Ecto neural progenitor cell (in vitro differentiated cells): Measurements from ENCODE around the gene NUP188.
"Not testable (repeated sequence)": the region's sequence is repeated elsewhere in the genome, so short reads cannot be mapped to it uniquely, and the experiment has no call there.

Source experiments
- DNase-seq: peaks from one replicate; pipeline ENCODE4 v3.0.0-alpha.2; 2018; ENCODE audit warnings: low spot score

NUP188 gene

GRCh38 chr9:128945798-128946501, 1.5 kb upstream of the NUP188 start:
- DNase-seq: no peak

GRCh38 chr9:128946571-128947276, 775 bp upstream of the NUP188 start:
- DNase-seq: peak; percentile 56

- DNase-seq: no peak
Measured at GRCh38 chr9:128947277-128947526, 297 bp upstream of the NUP188 start.

GRCh38 chr9:128961403-128961802, 13.9 kb downstream of the NUP188 start:
- not testable (repeated sequence) for DNase-seq

GRCh38 chr9:128969491-128969890, 22.0 kb downstream of the NUP188 start:
- DNase-seq: no peak

GRCh38 chr9:128972956-128973355, 25.5 kb downstream of the NUP188 start:
- no peak for DNase-seq

GRCh38 chr9:128979111-128979510, 31.6 kb downstream of the NUP188 start:
- DNase-seq: no peak

GRCh38 chr9:128983536-128983935, 36.0 kb downstream of the NUP188 start:
- no peak for DNase-seq

GRCh38 chr9:128986671-128987070, 39.2 kb downstream of the NUP188 start:
- no peak for DNase-seq

- no peak for DNase-seq
Measured at GRCh38 chr9:128987805-128988204, 40.3 kb downstream of the NUP188 start.

GRCh38 chr9:128992995-128993394, 45.5 kb downstream of the NUP188 start:
- DNase-seq: no peak

GRCh38 chr9:128995791-128996190, 48.3 kb downstream of the NUP188 start:
- DNase-seq: no peak

- DNase-seq: no peak
Measured at GRCh38 chr9:128998462-128998861, 51.0 kb downstream of the NUP188 start.

- no peak for DNase-seq
Measured at GRCh38 chr9:128999581-129000206, 52.2 kb downstream of the NUP188 start.

GRCh38 chr9:129001504-129002325, 54.2 kb downstream of the NUP188 start:
- no peak for DNase-seq

- no peak for DNase-seq
Measured at GRCh38 chr9:129002992-129003391, 55.5 kb downstream of the NUP188 start.

GRCh38 chr9:129004173-129004572, 56.7 kb downstream of the NUP188 start:
- not testable (repeated sequence) for DNase-seq

GRCh38 chr9:129005336-129005997, 58.0 kb downstream of the NUP188 start:
- no peak for DNase-seq

GRCh38 chr9:129006328-129007034, 59.0 kb downstream of the NUP188 start:
- DNase-seq: peak; percentile 72

- DNase-seq: no peak
Measured at GRCh38 chr9:129007035-129007765, 59.7 kb downstream of the NUP188 start.
